NK-92 treated with Interleukin-12 subunit alpha and Interleukin-12 subunit beta, amount 100 ng/mL, for 24 hours (cell line): Measurements from ENCODE around the gene SHISA3.
"Not testable (repeated sequence)": the region's sequence is repeated elsewhere in the genome, so short reads cannot be mapped to it uniquely, and the experiment has no call there.

Experiments
- DNase-seq: peaks from one replicate; lab custom pipeline; 2025; lab: John Stamatoyannopoulos, UW

SHISA3 gene

DNA sequence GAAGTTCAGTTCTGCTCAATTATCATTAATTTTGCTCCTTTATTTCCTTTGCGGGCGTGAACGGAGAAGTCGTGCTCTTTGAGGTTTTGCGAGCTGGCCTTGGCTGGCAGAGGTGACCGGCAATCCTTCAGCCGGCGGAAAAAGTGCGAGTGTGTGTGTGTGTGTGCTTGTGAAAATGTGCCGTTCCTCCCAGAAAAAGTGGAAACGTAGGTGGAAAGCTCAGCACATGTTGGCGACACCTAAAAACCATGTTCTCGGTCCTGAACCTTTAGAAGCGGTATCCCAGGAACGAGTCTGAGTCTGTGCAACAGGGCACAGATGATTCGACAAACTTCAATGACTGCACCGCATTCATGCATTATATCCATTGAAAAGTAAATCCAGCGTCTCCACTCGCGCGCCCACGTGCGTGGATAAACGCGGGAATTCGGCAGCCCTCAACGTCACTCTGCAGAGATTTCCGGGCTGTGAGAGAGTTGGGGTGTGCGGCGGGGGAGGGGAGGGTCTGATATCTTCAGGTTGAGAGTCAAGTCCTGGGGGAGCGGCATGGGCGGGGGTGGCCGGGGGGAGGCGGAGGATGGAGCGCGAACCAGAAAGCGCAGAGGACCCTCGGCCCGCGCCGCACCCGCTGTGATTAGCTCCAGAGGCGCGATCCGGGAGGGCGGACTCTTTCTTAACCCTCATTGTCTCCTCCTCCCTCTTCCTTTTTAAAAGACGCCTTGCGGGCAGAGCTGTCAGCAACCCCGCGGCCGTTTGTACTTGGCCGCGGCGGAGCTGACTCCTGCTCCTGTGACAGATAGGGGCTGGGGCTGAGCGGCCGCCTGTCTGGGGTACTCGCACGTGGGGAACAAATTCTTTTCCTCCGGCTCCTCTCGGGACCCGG, at the start of gene SHISA3:
SHISA3 (plus strand) TSS at position 737 of the 883 bp plus-strand sequence. CDS start 569 bp downstream, outside the sequence.
- DNase-seq = no peak

DNA sequence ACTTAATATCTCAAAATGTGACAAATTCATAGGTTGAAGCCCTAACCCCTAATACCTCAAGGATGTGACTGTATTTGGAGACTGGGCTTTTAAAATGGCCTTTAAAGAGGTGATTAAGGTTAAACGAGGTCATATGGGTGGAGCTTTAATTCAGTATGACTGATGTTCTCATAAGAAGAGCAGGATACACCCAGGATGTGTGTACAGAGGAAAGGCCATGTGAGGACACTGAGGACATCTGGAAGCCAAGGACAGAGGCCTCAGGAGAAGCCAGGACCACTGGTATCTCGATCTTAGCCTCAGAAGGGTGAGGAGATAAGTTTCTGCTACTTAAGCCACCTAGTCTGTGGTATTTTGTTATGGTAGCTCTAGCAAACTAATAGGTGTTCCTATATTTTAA, 49.0 kb upstream of the SHISA3 start:
- no peak for DNase-seq

DNA sequence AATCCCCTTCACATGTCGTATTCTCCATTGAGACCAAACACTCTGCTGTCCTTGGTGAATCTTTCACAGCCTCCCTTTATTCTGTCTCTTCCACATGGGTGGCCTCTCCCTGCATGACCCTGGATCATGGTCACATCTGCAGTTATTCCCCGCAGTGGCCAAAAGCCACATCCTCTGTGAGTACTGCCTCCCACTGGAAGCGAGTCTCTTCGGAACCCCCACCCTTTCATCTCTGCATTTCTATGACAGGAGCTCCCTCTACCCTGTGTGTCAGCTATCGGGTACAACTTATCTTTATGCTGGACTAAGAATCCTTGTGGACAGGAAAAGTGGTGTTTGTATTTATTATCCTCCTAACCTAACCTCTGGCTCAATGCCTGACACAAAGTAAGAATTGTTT, 48.6 kb upstream of the SHISA3 start:
- DNase-seq = no peak

DNA sequence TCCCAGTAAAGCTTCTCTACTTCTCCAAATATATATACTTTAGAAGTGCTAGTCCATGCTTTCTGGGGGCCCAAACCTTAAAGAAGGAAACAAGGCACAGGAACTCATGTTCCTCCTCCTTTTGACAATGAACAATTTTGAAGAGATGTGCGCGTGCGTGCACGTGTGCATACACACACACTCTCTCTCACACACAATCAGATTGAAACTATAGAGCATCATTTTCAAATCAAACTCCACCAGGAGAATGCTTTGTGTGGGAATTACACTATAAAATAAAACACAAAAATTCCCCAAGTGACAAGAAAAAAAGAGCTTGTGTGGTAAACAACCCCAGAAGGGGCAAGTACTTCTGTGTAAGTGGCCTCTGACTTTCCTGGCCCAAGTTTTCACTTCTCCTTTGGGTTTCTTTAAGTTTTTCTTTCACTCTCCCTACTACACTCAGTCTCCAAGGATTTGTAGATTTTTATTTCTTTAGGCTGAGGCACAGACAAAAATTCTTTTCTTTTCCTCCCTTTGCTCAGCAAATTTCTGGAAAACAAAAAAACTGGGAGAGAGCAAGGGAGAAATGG, 46.6 kb upstream of the SHISA3 start:
- DNase-seq = no peak

DNA sequence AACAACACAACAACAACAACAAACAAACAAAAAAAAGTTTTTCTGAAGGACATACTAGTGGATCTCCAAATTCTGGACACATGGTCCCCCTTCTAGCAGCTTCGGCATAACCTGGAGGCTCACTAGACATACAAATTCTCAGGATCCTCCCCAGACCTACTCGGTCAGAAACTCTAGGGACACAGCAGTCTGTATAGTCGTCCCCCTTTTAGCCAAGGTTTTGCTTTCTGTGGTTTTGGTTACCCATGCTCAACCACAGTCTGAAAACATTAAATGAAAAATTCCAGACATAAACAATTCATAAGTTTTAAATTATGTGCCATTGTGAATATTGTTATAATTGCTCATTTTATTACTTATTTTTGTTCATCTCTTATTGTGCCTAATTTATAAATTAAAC, 45.2 kb upstream of the SHISA3 start:
- no peak for DNase-seq

DNA sequence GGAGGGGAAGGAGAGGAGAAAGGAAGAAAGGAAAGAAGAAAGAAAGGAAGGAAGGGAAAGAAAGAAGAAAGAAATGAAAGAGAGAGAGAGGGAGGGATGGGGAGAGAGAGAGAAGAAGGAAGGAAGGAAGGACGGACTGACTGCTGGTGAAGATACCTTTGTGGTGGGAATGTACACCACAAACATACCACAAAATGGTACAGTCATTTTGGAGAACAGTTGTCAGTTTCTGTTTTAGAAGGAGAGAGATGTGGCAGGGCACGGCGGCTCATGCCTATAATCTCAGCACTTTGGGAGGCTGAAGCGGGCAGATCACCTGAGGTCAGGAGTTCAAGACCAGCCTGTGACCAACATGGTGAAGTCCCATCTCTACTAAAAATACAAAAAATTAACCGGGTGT, 40.0 kb upstream of the SHISA3 start:
- no peak for DNase-seq

DNA sequence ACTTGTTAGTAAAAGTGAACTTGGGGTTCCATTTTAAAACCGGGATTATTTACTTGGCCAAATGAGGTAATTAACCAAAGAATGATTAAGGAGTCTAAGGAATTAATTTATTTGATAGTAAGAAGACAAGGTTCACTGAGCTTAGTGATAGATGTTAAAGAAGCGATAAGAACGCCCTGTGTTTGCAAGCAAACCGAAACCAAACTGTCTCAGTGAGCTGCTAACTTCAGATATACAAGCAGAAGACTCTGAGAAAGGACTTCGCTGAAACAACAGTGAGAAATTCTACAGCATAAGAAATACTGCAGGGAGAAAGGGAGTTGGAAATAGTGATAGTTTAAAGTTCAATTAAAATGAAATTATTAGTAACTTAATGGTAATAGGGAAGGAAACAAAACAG, 37.6 kb upstream of the SHISA3 start:
- no peak for DNase-seq

DNA sequence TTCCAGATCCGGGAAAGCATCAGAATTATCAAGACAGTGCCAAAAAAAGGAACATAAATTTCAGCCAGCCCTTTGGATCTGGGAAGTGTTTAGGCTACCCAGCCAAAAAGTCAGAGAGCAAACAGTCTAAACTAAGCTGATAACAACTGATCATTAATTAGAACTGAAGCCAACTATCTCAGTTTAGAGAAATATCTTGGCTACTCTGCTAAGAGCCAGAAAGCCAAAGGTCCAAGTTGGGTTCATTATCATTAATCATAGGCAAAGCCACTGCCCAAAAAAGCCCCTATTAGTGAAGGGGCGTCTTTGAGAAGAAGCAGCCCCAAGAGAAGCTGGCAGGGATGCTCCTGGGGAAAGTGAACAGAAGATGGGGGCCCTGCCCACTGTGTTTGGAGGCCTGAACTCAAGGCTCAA, 37.0 kb upstream of the SHISA3 start:
- no peak for DNase-seq

DNA sequence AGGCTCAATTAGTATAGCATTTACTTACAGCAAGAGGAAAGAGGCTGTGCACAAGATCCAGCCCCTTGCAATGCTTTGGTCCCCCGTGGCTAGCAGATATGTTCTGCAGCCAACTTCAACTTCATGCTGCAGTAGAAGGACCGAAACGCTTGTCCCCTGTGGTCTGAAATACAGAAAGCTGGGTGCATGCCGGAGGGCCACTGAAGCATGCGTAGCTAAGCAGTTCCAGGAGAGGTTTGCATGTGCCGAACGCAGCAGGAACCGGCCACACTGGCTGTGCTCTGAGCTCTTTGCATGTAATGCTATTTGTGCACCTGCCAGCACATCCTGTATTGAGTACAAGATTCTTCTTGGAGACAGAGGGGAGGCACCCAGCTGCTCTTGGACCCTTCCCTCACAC, 35.8 kb upstream of the SHISA3 start:
- no peak for DNase-seq

DNA sequence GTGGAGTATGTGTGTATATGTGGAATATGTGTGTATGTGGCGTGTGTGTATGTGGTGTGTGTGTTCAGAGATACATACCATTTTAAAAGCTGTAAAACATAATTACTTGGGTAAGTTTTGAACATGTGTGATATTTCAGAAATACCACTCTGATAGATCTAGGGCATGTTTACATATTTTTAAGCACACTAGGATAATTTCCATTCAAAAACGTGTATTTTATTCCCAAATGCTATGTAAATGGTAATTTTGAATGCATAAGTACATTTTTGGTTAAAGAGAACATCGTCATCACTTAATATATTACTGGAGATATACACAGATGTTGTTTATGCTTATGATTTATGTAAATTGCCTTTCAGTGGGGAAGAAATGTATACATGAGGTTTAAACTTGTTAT, 34.7 kb upstream of the SHISA3 start:
- DNase-seq = no peak

DNA sequence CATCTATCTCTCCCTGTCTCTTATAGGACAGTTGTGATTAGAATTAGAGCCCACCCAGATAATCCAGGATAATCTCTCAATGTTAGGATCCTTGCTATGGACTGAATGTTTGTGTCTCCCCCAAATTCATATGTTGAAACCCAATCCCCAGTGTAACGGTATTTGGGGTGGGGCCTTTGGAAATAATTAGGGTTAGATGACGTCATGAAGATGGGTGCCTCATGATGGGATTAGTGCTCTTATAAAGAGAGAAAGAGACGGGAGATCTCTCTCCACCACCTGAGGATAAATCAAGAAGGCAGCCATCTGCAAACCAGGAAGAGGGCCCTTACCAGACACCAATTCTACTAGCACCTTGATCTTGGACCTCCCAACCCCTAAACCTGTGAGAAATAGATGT, 33.7 kb upstream of the SHISA3 start:
- no peak for DNase-seq

DNA sequence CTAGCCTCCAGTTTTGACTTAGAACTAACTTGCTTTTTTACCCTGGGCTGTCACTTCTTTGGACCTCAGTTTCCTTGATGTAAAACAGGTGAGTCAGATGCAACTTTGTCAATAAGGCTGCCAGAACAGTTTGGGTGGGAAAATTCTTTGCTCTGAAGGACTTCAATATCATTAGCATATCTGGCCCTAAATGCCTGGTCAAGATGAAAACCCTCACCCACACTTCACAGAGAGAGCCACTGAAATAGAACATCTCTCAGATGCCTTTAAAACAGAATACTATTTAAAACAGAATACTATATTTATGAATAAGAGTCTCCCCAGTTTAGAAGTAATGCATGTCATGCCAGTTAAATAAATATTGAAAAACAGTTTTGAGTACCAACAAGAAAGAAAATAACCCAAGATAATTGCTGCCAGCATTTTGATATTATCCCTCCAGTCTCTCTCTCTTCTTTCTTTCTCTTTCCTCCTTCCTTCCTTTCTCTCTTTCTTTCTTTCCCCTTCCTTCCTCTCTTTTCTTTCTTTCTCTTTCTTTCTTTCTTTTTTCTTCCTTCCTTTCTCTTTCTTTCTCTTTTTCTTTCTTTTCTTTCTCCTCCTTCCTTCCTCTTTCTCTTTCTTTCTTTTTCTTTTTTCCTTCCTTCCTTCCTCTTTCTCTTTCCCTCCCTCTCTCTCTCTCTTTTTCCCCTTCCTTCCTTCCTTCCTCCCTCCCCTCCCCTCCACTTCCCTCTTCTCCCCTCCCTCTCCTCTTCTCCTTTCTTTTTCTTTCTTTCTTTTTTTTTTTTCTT, 32.8 kb upstream of the SHISA3 start:
- DNase-seq = no peak

DNA sequence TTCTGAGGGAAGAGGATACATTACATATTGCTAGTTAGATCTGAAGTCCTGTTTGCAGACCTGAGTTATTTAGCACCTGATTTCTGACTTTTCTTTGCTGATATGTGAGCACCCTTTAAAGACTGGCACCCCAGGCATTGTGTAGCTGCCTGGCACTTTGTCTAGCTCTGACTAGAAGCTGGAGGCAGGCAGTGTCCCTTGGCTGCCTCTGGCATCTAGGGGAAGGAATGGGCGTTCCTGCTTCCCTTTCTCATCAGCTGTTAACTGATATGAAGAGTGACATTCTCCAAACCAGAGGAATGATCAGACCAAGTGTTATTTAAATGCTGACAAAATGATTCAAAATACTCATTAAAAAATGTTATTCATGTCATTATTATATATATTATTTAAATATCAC, 30.3 kb upstream of the SHISA3 start:
- DNase-seq = no peak

DNA sequence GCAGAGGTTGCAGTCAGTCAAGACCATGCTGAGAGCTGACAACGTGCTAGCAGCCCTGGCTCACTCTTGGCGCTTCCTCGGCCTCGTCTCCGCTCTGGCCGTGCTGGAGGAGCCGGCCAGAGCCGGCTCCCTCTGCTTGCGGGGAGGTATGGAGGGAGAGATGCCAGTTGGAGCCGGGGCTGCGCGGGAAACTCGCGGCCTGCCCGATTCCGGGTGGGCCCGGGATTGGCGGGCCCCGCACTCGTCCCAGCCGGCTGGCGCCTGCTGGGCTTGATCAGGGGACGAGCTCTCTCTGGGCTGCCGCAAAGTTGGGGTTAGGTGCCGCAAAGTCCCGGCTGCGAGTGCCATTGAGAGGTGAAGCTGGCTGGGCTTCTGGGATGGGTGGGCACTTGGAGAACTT, 27.8 kb upstream of the SHISA3 start:
- no peak for DNase-seq

DNA sequence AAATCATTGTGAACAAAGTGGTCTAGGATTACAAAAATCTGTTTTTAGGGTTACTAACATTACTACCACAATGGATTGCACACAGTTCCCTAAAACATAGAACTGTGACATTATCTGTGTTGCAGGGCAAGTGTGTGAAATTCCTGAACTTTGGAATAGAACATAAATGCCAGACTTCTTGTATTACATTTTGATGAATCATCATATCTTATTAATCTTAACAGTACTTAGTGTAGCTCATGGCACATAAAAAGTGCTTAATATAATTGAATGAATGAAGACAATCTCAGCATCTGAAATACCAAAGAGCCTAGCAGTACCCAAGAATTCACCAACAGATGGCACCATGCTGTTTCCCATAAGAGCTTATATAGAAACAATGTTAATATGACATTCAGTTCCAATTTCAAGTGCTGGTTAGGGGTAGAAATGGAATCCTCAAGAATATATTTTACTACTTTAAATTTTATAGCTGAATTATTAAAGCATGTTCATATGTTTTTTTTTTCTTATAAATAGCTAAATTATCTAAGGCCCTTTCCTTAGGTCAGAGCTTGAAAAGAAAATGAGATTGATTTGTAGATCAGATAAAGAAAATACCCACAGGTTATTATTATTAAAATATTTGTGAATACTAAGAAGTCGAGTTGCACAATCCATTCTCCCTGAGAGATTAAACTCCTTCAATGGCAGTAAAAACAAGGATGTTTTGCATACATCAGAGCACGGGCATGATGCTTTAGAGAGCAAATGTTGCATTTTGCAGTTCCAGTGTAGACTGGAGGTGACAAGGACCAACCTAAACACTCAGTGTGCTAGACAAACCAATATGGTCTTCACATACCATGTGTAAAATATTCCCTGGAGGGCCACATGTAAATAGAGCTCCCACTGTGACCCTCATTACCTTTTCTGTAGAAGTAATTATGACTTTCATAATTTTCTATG, 25.7 kb upstream of the SHISA3 start:
- DNase-seq = no peak

DNA sequence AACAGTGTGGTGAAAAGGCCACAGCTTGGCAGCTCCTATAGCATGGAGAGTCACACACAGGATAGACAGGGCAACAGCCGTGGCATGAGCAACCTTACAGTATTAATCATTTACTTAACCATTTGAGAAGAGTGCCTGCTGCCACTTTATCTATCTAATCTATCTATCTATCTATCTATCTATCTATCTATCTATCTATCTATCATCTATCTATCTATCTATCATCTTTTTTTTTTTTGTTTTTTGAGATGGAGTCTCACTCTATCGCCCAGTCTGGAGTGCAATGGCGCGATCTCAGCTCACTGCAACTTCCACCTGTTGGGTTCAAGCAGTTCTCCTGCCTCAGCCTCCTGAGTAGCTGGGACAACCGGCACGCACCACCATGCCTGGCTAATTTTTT, 25.0 kb upstream of the SHISA3 start:
- not testable (repeated sequence) for DNase-seq

DNA sequence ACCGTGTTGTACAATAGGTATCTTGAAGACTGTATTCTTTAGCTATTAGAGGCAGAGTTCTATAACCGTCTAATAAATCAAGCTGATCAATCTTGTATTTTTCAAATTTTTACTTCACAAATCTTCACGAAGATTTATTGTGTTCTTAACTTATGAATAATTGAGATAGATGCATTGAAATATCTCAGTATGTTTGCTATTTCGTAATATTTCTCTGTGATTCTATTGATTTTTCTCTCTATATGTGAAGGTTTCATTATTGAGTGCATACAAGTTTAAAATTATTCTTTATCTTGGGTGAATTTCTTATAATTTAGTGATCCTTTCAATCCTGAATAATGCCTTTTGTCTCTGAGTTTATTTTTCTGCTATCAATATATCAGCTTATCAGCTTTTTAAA, 19.8 kb upstream of the SHISA3 start:
- DNase-seq = no peak

DNA sequence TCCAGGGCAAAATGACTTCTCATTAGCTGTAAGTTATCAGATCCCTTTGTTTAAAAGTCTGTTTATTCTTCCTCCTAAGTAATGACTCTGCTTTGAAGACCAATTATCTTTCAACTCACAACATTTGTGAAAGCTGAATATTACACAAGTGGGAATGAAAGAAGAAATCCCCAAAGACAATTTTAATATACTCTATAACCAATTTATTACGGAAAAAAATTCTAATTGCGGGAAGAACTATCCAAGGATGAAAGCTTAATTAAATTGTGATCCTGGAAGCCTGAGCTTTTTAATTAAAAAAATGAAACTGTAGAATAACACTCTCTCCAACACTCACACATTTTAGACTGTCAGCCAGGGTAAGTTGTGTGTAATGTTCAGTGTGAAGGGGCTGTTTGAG, 15.6 kb upstream of the SHISA3 start:
- no peak for DNase-seq

DNA sequence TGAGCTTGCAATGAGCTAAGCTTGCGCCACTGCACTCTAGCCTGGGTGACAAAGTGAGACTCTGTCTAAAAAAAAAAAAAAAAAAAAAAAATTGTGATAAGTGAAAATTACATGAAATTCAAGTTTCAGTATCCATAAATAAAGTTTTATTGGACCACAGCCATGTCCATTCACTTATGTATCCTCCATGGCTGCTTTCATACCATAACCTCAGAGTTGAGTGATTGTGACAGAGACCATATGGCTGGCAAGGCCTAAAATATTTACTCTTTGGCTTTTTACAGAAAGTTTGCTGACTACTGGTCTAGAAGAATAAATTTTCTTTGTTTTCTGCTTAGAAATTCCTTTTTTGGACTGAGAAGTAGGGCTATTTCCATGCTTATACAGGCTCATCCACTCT, 11.8 kb upstream of the SHISA3 start:
- DNase-seq = no peak

DNA sequence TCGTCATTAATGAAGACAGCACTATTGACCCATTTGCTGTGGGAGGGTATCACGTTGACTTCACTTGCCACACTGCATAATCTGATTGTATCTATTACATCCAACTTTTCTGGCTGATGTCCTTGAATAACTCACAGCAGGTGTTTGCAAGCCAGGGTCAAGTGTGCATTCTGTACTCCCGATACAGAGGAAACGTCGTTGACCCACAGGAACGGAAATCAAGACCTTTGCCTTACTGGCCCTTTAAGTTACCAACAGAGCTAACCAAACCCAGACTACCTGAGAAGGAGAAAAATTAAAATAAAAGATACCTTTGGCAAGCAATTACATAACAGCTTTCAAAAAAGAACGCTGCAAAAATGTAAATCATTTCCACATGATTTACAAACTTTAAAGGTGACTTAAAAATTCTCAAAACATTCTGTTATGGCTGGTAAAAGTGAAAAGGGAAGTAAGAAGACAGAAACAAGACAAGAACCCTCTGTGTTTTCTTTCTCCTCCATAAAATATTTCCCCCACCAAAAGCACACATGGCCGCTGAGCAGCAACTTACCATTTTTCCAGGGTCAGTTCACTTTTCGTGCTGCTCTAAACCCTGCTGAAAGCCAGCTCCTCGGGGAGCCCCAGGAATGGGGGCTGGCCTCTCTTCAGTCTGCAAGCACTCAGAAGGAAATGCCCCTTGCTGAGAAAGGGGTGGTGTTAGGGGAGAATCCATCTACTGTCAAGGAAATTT, 6.5 kb upstream of the SHISA3 start:
- no peak for DNase-seq

DNA sequence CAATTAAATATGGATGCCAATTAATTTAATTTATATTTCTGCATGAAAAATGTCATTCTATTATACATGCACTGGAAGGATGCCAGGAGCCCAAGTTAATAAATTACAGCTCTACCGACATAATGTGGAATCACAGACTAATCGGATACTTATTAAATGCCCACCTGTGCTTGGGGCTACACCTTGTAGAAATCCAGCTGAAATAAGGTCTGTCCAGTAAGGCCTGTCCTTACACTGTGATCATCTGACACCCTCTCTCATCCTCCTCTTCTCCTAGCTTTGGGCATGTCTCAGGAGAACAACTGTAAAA, 6.0 kb upstream of the SHISA3 start:
- DNase-seq = no peak
